A673 (cell line): ENCODE measurements around the gene GNB2. TPM values are rescaled to one million over a fixed set of nuclear protein-coding genes. Genes with fewer than 3 reads are reported as not detected.

Experiments used
- BruUV-seq: library from RNA; stranded (reverse); fragments of 400-500 nt; replicated peaks from 2 replicates; lab custom pipeline; 2021; lab: Mats Ljungman, UMichigan
- CTCF ChIA-PET: fragments of 300-600 bp; sonication (Branson Sonifier 250); formaldehyde crosslinking; loops from one replicate; lab custom pipeline; 2022; ENCODE audit warnings: antibody characterized with exemption; lab: Charles Lee
- POLR2A ChIA-PET: fragments of 300-600 bp; sonication (Branson Sonifier 250); formaldehyde crosslinking; loops from one replicate; lab custom pipeline; 2022; ENCODE audit warnings: antibody characterized with exemption; ENCODE audit not compliant: low non-redundant PET; lab: Charles Lee
- DNase-seq: peaks from one replicate; pipeline ENCODE4 v3.0.0-alpha.2; 2015; ENCODE audit warnings: low spot score
- H3K27ac ChIP-seq: fragments of 200-600 bp; sonication (generic); 2 replicates; pipeline ENCODE4 v1.5.1; 2016; ENCODE audit warnings: mixed run types, low read depth, mild to moderate bottlenecking, mixed read lengths, antibody characterized with exemption, low read length; ENCODE audit not compliant: poor library complexity, severe bottlenecking
- H3K27me3 ChIP-seq: fragments of 200-600 bp; sonication (generic); replicated peaks from 2 replicates; pipeline ENCODE4 v1.6.1; 2017; ENCODE audit warnings: mixed run types, low read depth, mild to moderate bottlenecking, mixed read lengths, antibody characterized with exemption, low read length; ENCODE audit not compliant: insufficient read depth, poor library complexity
- H3K36me3 ChIP-seq: fragments of 200-600 bp; sonication (generic); 2 replicates; pipeline ENCODE4 v1.6.1; 2016; ENCODE audit warnings: mixed run types, mild to moderate bottlenecking, mixed read lengths, antibody characterized with exemption, low read length; ENCODE audit not compliant: insufficient read depth, poor library complexity, severe bottlenecking
- H3K4me1 ChIP-seq: fragments of 200-600 bp; sonication (generic); 2 replicates; pipeline ENCODE4 v1.6.1; 2017; ENCODE audit warnings: mixed run types, mild to moderate bottlenecking, mixed read lengths, antibody characterized with exemption, low read length; ENCODE audit not compliant: insufficient read depth, poor library complexity, severe bottlenecking
- H3K4me3 ChIP-seq: fragments of 200-600 bp; sonication (generic); 2 replicates; pipeline ENCODE4 v1.5.1; 2016; ENCODE audit warnings: low read depth, mixed run types, mild to moderate bottlenecking, mixed read lengths, low read length; ENCODE audit not compliant: poor library complexity, severe bottlenecking
- H3K9me3 ChIP-seq: fragments of 200-600 bp; sonication (generic); 2 replicates; pipeline ENCODE4 v1.6.1; 2016; ENCODE audit warnings: mixed run types, low read depth, mild to moderate bottlenecking, mixed read lengths, antibody characterized with exemption, low read length; ENCODE audit not compliant: poor library complexity, severe bottlenecking
- EZH2 ChIP-seq: fragments of 200-600 bp; sonication (generic); IDR thresholded peaks from 2 replicates; pipeline ENCODE4 v1.6.1; 2017; ENCODE audit warnings: borderline replicate concordance, low read depth, mild to moderate bottlenecking, mixed read lengths, antibody characterized with exemption, low read length; ENCODE audit not compliant: poor library complexity, severe bottlenecking
- intact Hi-C: fragments of 100-400 bp; cut with micrococcal nuclease; formaldehyde crosslinking; loops from one replicate; pipeline ENCODE4 v1.10.0; 2022; ENCODE audit not compliant: unreplicated experiment
- total RNA-seq: library from RNA; stranded (reverse); gene quantifications from 2 replicates; pipeline ENCODE4 v1.2.3, GENCODE V29; 2021
- TF ChIP-seq, protein P1 (sequence below): fragments of 300-800, 200-600 bp; sonication (generic); conservative IDR thresholded peaks from 2 replicates; pipeline ENCODE4 v1.5.1; 2017; ENCODE audit warnings: low read depth, mild to moderate bottlenecking, antibody characterized with exemption, low read length, moderate library complexity, mixed read lengths

GNB2 gene
- total RNA-seq, 1 experiment from 2014 or later: 225 TPM

- peak overlapping the region; percentile 48 for H3K27ac ChIP-seq
- no peaks in the 10 kb centered on the region for H3K27me3 ChIP-seq
- no peaks in the 10 kb centered on the region for H3K9me3 ChIP-seq
- POLR2A ChIA-PET: interaction anchor here (0.6 kb wide), 1 partner anchor 15 kb away, joined by 3 read pairs; no protein-coding TSS in a partner anchor
- CTCF ChIA-PET: interaction anchor here (0.7 kb wide), 1 partner anchor 48 kb away, joined by 6 read pairs; no protein-coding TSS in a partner anchor
- peaks cover 13% of the 10 kb centered on the region for H3K4me1 ChIP-seq
- H3K36me3 ChIP-seq: peaks cover 49% of the 10 kb centered on the region
- no TSS peak for BruUV-seq
- TF ChIP-seq, protein P1, sequence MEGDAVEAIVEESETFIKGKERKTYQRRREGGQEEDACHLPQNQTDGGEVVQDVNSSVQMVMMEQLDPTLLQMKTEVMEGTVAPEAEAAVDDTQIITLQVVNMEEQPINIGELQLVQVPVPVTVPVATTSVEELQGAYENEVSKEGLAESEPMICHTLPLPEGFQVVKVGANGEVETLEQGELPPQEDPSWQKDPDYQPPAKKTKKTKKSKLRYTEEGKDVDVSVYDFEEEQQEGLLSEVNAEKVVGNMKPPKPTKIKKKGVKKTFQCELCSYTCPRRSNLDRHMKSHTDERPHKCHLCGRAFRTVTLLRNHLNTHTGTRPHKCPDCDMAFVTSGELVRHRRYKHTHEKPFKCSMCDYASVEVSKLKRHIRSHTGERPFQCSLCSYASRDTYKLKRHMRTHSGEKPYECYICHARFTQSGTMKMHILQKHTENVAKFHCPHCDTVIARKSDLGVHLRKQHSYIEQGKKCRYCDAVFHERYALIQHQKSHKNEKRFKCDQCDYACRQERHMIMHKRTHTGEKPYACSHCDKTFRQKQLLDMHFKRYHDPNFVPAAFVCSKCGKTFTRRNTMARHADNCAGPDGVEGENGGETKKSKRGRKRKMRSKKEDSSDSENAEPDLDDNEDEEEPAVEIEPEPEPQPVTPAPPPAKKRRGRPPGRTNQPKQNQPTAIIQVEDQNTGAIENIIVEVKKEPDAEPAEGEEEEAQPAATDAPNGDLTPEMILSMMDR: no peak
- TF ChIP-seq EZH2: no peak
- intact Hi-C loops: loop anchor here (10.0 kb wide), 1 partner anchor 92 kb away; the partner anchor contains the start of genes FBXO24 and LRCH4
- DNase-seq: no peak
- peak overlapping the region; percentile 98 for H3K4me3 ChIP-seq
Observed at GRCh38 chr7:100676501-100677306, 3.2 kb downstream of the GNB2 start.

DNA sequence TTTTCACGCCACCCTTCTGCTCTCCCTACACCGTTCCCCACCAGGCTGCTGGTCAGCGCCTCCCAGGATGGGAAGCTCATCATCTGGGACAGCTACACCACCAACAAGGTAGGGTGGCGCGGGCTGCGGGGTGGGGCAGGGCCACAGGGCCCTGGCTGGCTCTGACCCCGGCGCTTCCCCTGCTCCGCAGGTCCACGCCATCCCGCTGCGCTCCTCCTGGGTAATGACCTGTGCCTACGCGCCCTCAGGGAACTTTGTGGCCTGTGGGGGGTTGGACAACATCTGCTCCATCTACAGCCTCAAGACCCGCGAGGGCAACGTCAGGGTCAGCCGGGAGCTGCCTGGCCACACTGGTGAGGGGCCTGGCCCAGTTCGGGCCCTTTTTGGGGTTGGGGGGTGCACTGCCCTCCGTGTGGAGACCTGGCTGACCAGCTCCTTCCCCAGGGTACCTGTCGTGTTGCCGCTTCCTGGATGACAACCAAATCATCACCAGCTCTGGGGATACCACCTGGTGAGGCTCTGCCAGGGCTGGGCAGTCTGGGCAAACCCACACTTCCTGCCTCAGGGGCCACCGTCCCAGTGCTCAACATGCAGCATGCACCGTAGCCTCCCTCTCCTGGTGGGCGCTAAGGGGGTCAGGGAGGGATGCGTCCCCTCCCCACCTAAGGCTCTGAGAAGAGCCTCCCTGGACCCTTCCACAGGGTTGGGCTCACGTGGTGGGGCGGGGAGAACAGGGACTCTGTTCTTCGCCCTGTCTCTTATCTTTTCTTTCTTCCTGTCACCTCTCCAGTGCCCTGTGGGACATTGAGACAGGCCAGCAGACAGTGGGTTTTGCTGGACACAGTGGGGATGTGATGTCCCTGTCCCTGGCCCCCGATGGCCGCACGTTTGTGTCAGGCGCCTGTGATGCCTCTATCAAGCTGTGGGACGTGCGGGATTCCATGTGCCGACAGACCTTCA is 4.0 kb downstream of the GNB2 start:
- no peak for DNase-seq
- Histone ChIP-seq H3K9me3 (no peaks in the 10 kb centered on the region), H3K4me3 (no peak overlapping the region), H3K4me1 (peaks cover 13% of the 10 kb centered on the region), H3K27me3 (no peaks in the 10 kb centered on the region), H3K36me3 (peaks cover 58% of the 10 kb centered on the region), H3K27ac (no peak overlapping the region)
- intact Hi-C loops: loop anchor here (10.0 kb wide), 1 partner anchor 93 kb away; the partner anchor contains the start of genes FBXO24 and LRCH4
- TF ChIP-seq EZH2: no peak
- TF ChIP-seq, protein P1: no peak
- no TSS peak for BruUV-seq
- ChIA-PET CTCF (interaction anchor here (0.7 kb wide), 1 partner anchor 45 kb away, joined by 3 read pairs; no protein-coding TSS in a partner anchor), POLR2A (interaction anchor here (0.6 kb wide), 1 partner anchor 16 kb away, joined by 3 read pairs; no protein-coding TSS in a partner anchor)
